Thoracic aorta (tissue), 2 donors: ENCODE results near the gene HSPH1. TPM values are rescaled to one million over a fixed set of nuclear protein-coding genes. Genes with fewer than 3 reads are reported as not detected.

Experiments used
- ATAC-seq: fragments of 150-250 bp; one replicate; pipeline ENCODE4 v1.8.0; 2017; ENCODE audit warnings: low read depth; ENCODE audit not compliant: insufficient number of reproducible peaks, low FRiP score
- DNase-seq: peaks from one replicate; pipeline ENCODE4 v3.0.0-alpha.2; 2020; ENCODE audit warnings: low spot score
- H3K27ac ChIP-seq, 2 donors: fragments of 200-600 bp; sonication (generic); 1 replicate in 1 of 2; 2 replicates in 1 of 2; pipeline ENCODE4 v1.5.1; 2016; ENCODE audit warnings: mild to moderate bottlenecking in 2 of 2, moderate library complexity in 2 of 2
- H3K27me3 ChIP-seq: fragments of 200-600 bp; sonication (generic); replicated peaks from 2 replicates; pipeline ENCODE4 v1.6.0; 2016; ENCODE audit warnings: mild to moderate bottlenecking; ENCODE audit not compliant: insufficient read depth
- H3K36me3 ChIP-seq: fragments of 200-600 bp; sonication (generic); one replicate; pipeline ENCODE4 v1.5.1; 2016
- H3K4me1 ChIP-seq, 2 donors: fragments of 200-600 bp; sonication (generic); 1 replicate in 1 of 2; 2 replicates in 1 of 2; pipeline versions ENCODE4 v1.5.1 to v1.6.0; 2016; ENCODE audit warnings: low read depth in 2 of 2, mild to moderate bottlenecking in 1 of 2; ENCODE audit not compliant: control insufficient read depth in 1 of 2
- H3K4me3 ChIP-seq: fragments of 200-600 bp; sonication (generic); 2 replicates; pipeline ENCODE4 v1.5.1; 2016; ENCODE audit warnings: mild to moderate bottlenecking
- H3K9me3 ChIP-seq: fragments of 200-600 bp; sonication (generic); 2 replicates; pipeline ENCODE4 v1.5.1; 2016
- CTCF ChIP-seq: fragments of 200-600 bp; sonication (generic); IDR thresholded peaks from one replicate; pipeline ENCODE4 v1.5.1; 2019; ENCODE audit warnings: antibody characterized with exemption
- total RNA-seq, 2 donors: library from RNA; depleted of rRNA; stranded (reverse); fragments of >200 nt; gene quantifications; one replicate each; pipeline versions ENCODE4 v1.1.0 to v1.2.3, GENCODE V29; 2016

HSPH1 gene
- total RNA-seq, 2 donors from 2014 or later = 21.4 to 52.7 TPM

GRCh38 chr13:31166591-31166990 is 4.9 kb upstream of the HSPH1 start:
- no peaks in the 10 kb centered on the region for H3K27me3 ChIP-seq
- H3K4me1 ChIP-seq = peaks cover 0 to 5% of the 10 kb centered on the region in 2 donors
- TF ChIP-seq CTCF = no peak
- no peak overlapping the region for H3K4me3 ChIP-seq
- ATAC-seq (no peak), DNase-seq (no peak)
- H3K36me3 ChIP-seq = no peaks in the 10 kb centered on the region
- H3K27ac ChIP-seq = no peak overlapping the region
- H3K9me3 ChIP-seq = no peaks in the 10 kb centered on the region

- Histone ChIP-seq H3K27ac (peak overlapping the region; percentile 83 to 94), H3K4me1 (peaks cover 14 to 25% of the 10 kb centered on the region in 2 donors), H3K36me3 (no peaks in the 10 kb centered on the region), H3K9me3 (no peaks in the 10 kb centered on the region), H3K27me3 (no peaks in the 10 kb centered on the region), H3K4me3 (peak overlapping the region; percentile 88)
- ATAC-seq = peak; percentile 94
- DNase-seq = peak; percentile 94
- TF ChIP-seq CTCF = no peak
Measured at GRCh38 chr13:31162151-31163008, 676 bp upstream of the HSPH1 start.

- DNase-seq = peak; percentile 9
- Histone ChIP-seq H3K9me3 (no peaks in the 10 kb centered on the region), H3K4me1 (peaks cover 14 to 25% of the 10 kb centered on the region in 2 donors), H3K27me3 (no peaks in the 10 kb centered on the region), H3K4me3 (peak overlapping the region; percentile 88), H3K36me3 (no peaks in the 10 kb centered on the region), H3K27ac (peak overlapping the region; percentile 83 to 94)
- no peak for TF ChIP-seq CTCF
- ATAC-seq = no peak
Measured at GRCh38 chr13:31160857-31161556, 697 bp downstream of the HSPH1 start.

- ATAC-seq (no peak), DNase-seq (no peak)
- Histone ChIP-seq H3K4me1 (peaks cover 14 to 25% of the 10 kb centered on the region in 2 donors), H3K4me3 (no peak overlapping the region), H3K27me3 (no peaks in the 10 kb centered on the region), H3K36me3 (peaks cover 5% of the 10 kb centered on the region), H3K9me3 (no peaks in the 10 kb centered on the region), H3K27ac (no peak overlapping the region)
- TF ChIP-seq CTCF = no peak
Measured at GRCh38 chr13:31159306-31159705, 2.4 kb downstream of the HSPH1 start.

- no peak overlapping the region for H3K4me3 ChIP-seq
- H3K9me3 ChIP-seq = no peaks in the 10 kb centered on the region
- H3K36me3 ChIP-seq = peaks cover 31% of the 10 kb centered on the region
- no peaks in the 10 kb centered on the region for H3K27me3 ChIP-seq
- DNase-seq = no peak
- no peak for ATAC-seq
- peaks cover 9 to 13% of the 10 kb centered on the region in 2 donors for H3K4me1 ChIP-seq
- no peak for TF ChIP-seq CTCF
- H3K27ac ChIP-seq = no peak overlapping the region
Measured at GRCh38 chr13:31154939-31155338, 6.8 kb downstream of the HSPH1 start.
